A549 (cell line): Measurements from ENCODE around the gene SVOPL.

Experiments
- CEBPB ChIP-seq, 2 experiments: fragments of >200 bp in 1 of 2; sonication (Bioruptor Twin) in 1 of 2; formaldehyde crosslinking in 1 of 2; IDR thresholded peaks; 2 replicates each; pipeline ENCODE4 v1.6.1; 2012 to 2016
- CHD4 ChIP-seq: fragments of 200-600 bp; sonication (generic); IDR thresholded peaks from 2 replicates; pipeline ENCODE4 v1.6.1; 2016; ENCODE audit warnings: antibody characterized with exemption, mild to moderate bottlenecking, borderline replicate concordance
- EP300 ChIP-seq, 2 experiments: fragments of >200 bp; sonication (Bioruptor Twin); formaldehyde crosslinking; IDR thresholded peaks; 2 replicates in 1 of 2; 3 replicates in 1 of 2; pipeline ENCODE4 v1.6.1; 2016 to 2017
- ESRRA ChIP-seq: fragments of 150-350 bp; IDR thresholded peaks from 2 replicates; pipeline ENCODE4 v1.6.1; 2014; ENCODE audit warnings: mild to moderate bottlenecking, low read length, borderline replicate concordance
- POLR2A ChIP-seq: IDR thresholded peaks from 2 replicates; pipeline ENCODE4 v1.6.1; 2012; ENCODE audit warnings: mild to moderate bottlenecking, low read length
- TF ChIP-seq, protein P1 (sequence below): fragments of >200 bp; sonication (Bioruptor Twin); formaldehyde crosslinking; IDR thresholded peaks from 3 replicates; pipeline ENCODE4 v1.5.1; 2016
- TF ChIP-seq, protein P2 (sequence below): fragments of >200 bp; sonication (Bioruptor Twin); formaldehyde crosslinking; IDR thresholded peaks from 2 replicates; pipeline ENCODE4 v1.6.1; 2016
- TF ChIP-seq, protein P3 (sequence below): fragments of 450-650 bp; IDR thresholded peaks from 2 replicates; pipeline ENCODE4 v1.6.1; 2014; ENCODE audit warnings: antibody characterized with exemption
- TF ChIP-seq, protein P4 (sequence below): fragments of 250-450 bp; sonication (Bioruptor Pico); IDR thresholded peaks from 2 replicates; pipeline ENCODE4 v1.5.0; 2021; ENCODE audit warnings: mild to moderate bottlenecking, moderate library complexity, borderline replicate concordance
- TF ChIP-seq, protein P5 (sequence below): fragments of 150-350 bp; IDR thresholded peaks from 2 replicates; pipeline ENCODE4 v1.6.1; 2014; ENCODE audit warnings: low read depth, mild to moderate bottlenecking, low read length
- TF ChIP-seq, protein P6 (sequence below): fragments of 200-600 bp; sonication (generic); IDR thresholded peaks from 2 replicates; pipeline ENCODE4 v1.6.1; 2016; ENCODE audit warnings: antibody characterized with exemption, mild to moderate bottlenecking, moderate library complexity

DNA sequence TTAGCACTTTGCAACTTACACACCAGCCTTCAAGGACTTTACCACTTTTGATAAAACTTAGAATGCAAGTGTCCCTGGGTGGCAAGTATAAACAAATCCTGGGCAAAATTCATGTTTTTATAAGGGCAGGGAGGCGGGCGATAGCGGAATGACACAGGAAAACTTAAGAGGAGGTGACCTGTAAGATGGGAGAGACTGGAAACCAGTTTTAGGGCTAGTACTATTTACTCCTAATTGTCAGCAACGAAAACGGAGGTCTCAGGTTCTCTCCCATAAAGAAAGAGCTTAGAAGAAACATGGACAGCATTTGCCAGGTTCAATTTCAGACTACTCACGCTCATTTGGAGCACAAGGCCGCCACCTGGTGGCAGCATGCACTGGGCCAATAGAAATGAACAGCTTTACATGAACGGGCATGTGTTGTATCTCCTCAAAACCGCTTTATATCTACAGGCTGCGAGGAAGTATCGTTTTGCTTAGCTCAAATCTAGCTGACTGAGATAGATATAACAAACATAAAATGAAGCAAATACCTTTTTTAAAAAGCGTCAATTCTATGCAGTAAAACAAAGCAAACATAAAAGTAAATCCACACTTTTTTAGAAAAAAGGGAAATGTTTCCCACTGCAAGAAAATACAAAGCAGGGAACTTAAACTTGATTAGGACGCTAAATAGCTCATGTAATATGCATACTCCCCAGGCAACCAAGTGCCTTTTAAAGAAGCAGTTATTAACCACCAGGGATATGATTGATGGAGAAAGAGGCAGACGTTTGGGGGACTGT, 37.6 kb upstream of the SVOPL start:
- TF ChIP-seq, protein P1, sequence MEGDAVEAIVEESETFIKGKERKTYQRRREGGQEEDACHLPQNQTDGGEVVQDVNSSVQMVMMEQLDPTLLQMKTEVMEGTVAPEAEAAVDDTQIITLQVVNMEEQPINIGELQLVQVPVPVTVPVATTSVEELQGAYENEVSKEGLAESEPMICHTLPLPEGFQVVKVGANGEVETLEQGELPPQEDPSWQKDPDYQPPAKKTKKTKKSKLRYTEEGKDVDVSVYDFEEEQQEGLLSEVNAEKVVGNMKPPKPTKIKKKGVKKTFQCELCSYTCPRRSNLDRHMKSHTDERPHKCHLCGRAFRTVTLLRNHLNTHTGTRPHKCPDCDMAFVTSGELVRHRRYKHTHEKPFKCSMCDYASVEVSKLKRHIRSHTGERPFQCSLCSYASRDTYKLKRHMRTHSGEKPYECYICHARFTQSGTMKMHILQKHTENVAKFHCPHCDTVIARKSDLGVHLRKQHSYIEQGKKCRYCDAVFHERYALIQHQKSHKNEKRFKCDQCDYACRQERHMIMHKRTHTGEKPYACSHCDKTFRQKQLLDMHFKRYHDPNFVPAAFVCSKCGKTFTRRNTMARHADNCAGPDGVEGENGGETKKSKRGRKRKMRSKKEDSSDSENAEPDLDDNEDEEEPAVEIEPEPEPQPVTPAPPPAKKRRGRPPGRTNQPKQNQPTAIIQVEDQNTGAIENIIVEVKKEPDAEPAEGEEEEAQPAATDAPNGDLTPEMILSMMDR, result peak; percentile 96
- TF ChIP-seq CEBPB (IDR thresholded peaks at IDR 0.05) (no peak), ESRRA (no peak), CHD4 (no peak), POLR2A (no peak), EP300 (IDR thresholded peaks at IDR 0.05) (no peak)
- TF ChIP-seq, protein P2, sequence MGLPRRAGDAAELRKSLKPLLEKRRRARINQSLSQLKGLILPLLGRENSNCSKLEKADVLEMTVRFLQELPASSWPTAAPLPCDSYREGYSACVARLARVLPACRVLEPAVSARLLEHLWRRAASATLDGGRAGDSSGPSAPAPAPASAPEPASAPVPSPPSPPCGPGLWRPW, result no peak
- TF ChIP-seq, protein P3, sequence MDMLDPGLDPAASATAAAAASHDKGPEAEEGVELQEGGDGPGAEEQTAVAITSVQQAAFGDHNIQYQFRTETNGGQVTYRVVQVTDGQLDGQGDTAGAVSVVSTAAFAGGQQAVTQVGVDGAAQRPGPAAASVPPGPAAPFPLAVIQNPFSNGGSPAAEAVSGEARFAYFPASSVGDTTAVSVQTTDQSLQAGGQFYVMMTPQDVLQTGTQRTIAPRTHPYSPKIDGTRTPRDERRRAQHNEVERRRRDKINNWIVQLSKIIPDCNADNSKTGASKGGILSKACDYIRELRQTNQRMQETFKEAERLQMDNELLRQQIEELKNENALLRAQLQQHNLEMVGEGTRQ, result no peak
- TF ChIP-seq, protein P4, sequence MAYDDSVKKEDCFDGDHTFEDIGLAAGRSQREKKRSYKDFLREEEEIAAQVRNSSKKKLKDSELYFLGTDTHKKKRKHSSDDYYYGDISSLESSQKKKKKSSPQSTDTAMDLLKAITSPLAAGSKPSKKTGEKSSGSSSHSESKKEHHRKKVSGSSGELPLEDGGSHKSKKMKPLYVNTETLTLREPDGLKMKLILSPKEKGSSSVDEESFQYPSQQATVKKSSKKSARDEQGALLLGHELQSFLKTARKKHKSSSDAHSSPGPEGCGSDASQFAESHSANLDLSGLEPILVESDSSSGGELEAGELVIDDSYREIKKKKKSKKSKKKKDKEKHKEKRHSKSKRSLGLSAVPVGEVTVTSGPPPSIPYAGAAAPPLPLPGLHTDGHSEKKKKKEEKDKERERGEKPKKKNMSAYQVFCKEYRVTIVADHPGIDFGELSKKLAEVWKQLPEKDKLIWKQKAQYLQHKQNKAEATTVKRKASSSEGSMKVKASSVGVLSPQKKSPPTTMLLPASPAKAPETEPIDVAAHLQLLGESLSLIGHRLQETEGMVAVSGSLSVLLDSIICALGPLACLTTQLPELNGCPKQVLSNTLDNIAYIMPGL, result no peak
- TF ChIP-seq, protein P5, sequence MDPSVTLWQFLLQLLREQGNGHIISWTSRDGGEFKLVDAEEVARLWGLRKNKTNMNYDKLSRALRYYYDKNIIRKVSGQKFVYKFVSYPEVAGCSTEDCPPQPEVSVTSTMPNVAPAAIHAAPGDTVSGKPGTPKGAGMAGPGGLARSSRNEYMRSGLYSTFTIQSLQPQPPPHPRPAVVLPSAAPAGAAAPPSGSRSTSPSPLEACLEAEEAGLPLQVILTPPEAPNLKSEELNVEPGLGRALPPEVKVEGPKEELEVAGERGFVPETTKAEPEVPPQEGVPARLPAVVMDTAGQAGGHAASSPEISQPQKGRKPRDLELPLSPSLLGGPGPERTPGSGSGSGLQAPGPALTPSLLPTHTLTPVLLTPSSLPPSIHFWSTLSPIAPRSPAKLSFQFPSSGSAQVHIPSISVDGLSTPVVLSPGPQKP, result no peak
- TF ChIP-seq, protein P6, sequence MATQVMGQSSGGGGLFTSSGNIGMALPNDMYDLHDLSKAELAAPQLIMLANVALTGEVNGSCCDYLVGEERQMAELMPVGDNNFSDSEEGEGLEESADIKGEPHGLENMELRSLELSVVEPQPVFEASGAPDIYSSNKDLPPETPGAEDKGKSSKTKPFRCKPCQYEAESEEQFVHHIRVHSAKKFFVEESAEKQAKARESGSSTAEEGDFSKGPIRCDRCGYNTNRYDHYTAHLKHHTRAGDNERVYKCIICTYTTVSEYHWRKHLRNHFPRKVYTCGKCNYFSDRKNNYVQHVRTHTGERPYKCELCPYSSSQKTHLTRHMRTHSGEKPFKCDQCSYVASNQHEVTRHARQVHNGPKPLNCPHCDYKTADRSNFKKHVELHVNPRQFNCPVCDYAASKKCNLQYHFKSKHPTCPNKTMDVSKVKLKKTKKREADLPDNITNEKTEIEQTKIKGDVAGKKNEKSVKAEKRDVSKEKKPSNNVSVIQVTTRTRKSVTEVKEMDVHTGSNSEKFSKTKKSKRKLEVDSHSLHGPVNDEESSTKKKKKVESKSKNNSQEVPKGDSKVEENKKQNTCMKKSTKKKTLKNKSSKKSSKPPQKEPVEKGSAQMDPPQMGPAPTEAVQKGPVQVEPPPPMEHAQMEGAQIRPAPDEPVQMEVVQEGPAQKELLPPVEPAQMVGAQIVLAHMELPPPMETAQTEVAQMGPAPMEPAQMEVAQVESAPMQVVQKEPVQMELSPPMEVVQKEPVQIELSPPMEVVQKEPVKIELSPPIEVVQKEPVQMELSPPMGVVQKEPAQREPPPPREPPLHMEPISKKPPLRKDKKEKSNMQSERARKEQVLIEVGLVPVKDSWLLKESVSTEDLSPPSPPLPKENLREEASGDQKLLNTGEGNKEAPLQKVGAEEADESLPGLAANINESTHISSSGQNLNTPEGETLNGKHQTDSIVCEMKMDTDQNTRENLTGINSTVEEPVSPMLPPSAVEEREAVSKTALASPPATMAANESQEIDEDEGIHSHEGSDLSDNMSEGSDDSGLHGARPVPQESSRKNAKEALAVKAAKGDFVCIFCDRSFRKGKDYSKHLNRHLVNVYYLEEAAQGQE, result no peak
